Tibial artery (tissue), 4 donors: Measurements from ENCODE around the gene TLE1.

Experiments used
- DNase-seq, 2 donors: peaks; one replicate each; pipeline ENCODE4 v3.0.0-alpha.2; 2019
- H3K27ac ChIP-seq, 2 donors: fragments of 200-600 bp; sonication (generic) in 1 of 2; 1 replicate in 1 of 2; 2 replicates in 1 of 2; pipeline ENCODE4 v1.5.1; 2018 to 2019; ENCODE audit warnings: mild to moderate bottlenecking in 1 of 2
- H3K27me3 ChIP-seq, 2 donors: fragments of 200-600 bp; sonication (generic) in 1 of 2; one replicate each; pipeline versions ENCODE4 v1.5.1 to v1.6.0; 2016 to 2019
- H3K36me3 ChIP-seq, 3 donors: fragments of 200-600 bp; sonication (generic) in 2 of 3; one replicate each; pipeline ENCODE4 v1.5.1; 2016 to 2019; ENCODE audit warnings: mild to moderate bottlenecking in 2 of 3
- H3K4me1 ChIP-seq, 4 donors: fragments of 200-600 bp; sonication (generic) in 2 of 4; 1 replicate in 3 of 4; 2 replicates in 1 of 4; pipeline ENCODE4 v1.5.1; 2016 to 2019
- H3K4me3 ChIP-seq, 2 donors: fragments of 200-600 bp; sonication (generic) in 1 of 2; 1 replicate in 1 of 2; 2 replicates in 1 of 2; pipeline ENCODE4 v1.5.1; 2018 to 2019; ENCODE audit warnings: mild to moderate bottlenecking in 2 of 2
- H3K9me3 ChIP-seq, 3 donors: fragments of 200-600 bp; sonication (generic) in 1 of 3; one replicate each; pipeline ENCODE4 v1.5.1; 2016 to 2019
- intact Hi-C: fragments of 100-400 bp; cut with DNase I; formaldehyde crosslinking; loops from one replicate; pipeline ENCODE4 v1.15.0; 2023; ENCODE audit warnings: low total_unique reads
- TF ChIP-seq, protein P1 (sequence below), 2 experiments: fragments of 200-600 bp in 1 of 2; fragments of 450-650 bp in 1 of 2; IDR thresholded peaks; one replicate each; pipeline ENCODE4 v1.5.1; 2017 to 2019; ENCODE audit warnings: antibody characterized with exemption in 2 of 2, mild to moderate bottlenecking in 1 of 2, moderate library complexity in 1 of 2

TLE1 gene

DNA sequence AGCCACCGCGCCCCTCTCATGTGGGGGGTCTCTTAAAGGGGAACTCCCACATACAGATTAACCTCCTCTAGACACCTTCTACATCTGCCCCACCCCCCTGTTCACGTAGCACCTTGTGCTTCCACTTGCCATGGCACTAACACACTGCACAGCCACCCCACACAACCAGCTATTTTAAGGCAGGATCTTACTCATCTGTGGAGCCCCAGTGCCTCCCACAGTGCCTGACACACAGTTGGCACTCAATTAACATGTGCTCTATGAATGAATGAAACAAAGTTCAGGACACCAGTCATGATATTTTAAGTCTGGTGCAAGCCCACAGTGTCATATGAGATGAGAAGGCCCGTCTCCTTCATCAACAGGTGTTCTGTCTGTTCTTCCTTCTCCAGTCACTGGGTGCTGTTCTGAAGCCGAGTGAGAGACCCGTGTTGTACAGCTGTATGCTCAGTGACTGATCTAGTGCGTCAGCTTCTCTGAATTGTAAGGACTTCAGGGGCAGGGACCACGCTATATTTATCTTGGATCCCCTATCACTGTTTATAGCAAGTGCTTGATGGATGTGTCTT lies 149.1 kb downstream of the TLE1 start:
- Histone ChIP-seq H3K27ac (no peak overlapping the region), H3K36me3 (no peaks in the 10 kb centered on the region), H3K27me3 (no peaks in the 10 kb centered on the region), H3K9me3 (no peaks in the 10 kb centered on the region), H3K4me1 (peaks cover 0 to 17% (median 2%) of the 10 kb centered on the region in 4 donors), H3K4me3 (no peak overlapping the region)
- TF ChIP-seq, protein P1, sequence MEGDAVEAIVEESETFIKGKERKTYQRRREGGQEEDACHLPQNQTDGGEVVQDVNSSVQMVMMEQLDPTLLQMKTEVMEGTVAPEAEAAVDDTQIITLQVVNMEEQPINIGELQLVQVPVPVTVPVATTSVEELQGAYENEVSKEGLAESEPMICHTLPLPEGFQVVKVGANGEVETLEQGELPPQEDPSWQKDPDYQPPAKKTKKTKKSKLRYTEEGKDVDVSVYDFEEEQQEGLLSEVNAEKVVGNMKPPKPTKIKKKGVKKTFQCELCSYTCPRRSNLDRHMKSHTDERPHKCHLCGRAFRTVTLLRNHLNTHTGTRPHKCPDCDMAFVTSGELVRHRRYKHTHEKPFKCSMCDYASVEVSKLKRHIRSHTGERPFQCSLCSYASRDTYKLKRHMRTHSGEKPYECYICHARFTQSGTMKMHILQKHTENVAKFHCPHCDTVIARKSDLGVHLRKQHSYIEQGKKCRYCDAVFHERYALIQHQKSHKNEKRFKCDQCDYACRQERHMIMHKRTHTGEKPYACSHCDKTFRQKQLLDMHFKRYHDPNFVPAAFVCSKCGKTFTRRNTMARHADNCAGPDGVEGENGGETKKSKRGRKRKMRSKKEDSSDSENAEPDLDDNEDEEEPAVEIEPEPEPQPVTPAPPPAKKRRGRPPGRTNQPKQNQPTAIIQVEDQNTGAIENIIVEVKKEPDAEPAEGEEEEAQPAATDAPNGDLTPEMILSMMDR (IDR thresholded peaks at IDR 0.05) = no peak
- DNase-seq = no peak
- intact Hi-C loops = no loop called here

GRCh38 chr9:81539317-81539716 lies 150.0 kb downstream of the TLE1 start:
- TF ChIP-seq, protein P1 (IDR thresholded peaks at IDR 0.05) = no peak
- Histone ChIP-seq H3K36me3 (no peaks in the 10 kb centered on the region), H3K27me3 (no peaks in the 10 kb centered on the region), H3K4me3 (no peak overlapping the region), H3K9me3 (no peaks in the 10 kb centered on the region), H3K4me1 (peaks cover 0 to 17% (median 2%) of the 10 kb centered on the region in 4 donors), H3K27ac (no peak overlapping the region)
- no peak for DNase-seq
- intact Hi-C loops = no loop called here

DNA sequence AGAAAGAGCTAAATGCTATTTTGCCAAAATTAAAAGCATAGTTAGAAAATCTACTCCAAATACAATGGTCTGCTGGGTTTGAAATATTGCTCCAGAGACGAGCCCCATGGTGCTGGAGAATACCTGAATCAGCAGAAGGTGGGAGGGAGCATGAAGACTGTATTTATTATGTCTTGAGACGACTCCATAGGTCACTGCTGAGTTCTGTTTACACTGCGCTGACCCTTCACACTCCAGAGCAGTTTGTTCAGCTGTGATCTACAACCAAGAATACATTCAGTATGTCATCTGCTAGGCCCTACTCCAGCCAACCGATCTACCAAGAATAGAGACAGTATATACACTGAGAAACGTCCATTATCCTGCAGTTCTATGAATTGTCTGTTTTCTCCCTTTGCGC lies 150.5 kb downstream of the TLE1 start:
- TF ChIP-seq, protein P1 (IDR thresholded peaks at IDR 0.05) = no peak
- no peaks in the 10 kb centered on the region for H3K9me3 ChIP-seq
- no peaks in the 10 kb centered on the region for H3K27me3 ChIP-seq
- DNase-seq = no peak
- intact Hi-C loops = no loop called here
- H3K4me1 ChIP-seq = peaks cover 0 to 17% (median 2%) of the 10 kb centered on the region in 4 donors
- H3K36me3 ChIP-seq = no peaks in the 10 kb centered on the region
- no peak overlapping the region for H3K27ac ChIP-seq
- H3K4me3 ChIP-seq = no peak overlapping the region

- Histone ChIP-seq H3K4me3 (no peak overlapping the region), H3K27ac (no peak overlapping the region), H3K36me3 (no peaks in the 10 kb centered on the region), H3K4me1 (peaks cover 0 to 14% (median 2%) of the 10 kb centered on the region in 4 donors), H3K27me3 (no peaks in the 10 kb centered on the region), H3K9me3 (no peaks in the 10 kb centered on the region)
- DNase-seq = no peak
- TF ChIP-seq, protein P1 (IDR thresholded peaks at IDR 0.05) = no peak
- intact Hi-C loops = no loop called here
These were observed 151.4 kb downstream of the TLE1 start for GRCh38 chr9:81537964-81538363.

- TF ChIP-seq, protein P1 (IDR thresholded peaks at IDR 0.05) = no peak
- Histone ChIP-seq H3K27me3 (no peaks in the 10 kb centered on the region), H3K9me3 (no peaks in the 10 kb centered on the region), H3K4me1 (no peaks in the 10 kb centered on the region), H3K36me3 (no peaks in the 10 kb centered on the region), H3K27ac (no peak overlapping the region), H3K4me3 (no peak overlapping the region)
- intact Hi-C loops = no loop called here
- no peak for DNase-seq
These were observed 152.9 kb downstream of the TLE1 start for GRCh38 chr9:81536242-81537025.
